Choroid plexus epithelial cell (primary cell): ENCODE measurements around the gene MYOZ1.

ENCODE experiments used
- DNase-seq: peaks from one replicate; pipeline ENCODE4 v3.0.0-alpha.2; 2010; ENCODE audit warnings: low read depth
- H3K4me3 ChIP-seq: 2 replicates; pipeline ENCODE4 v1.5.1; 2011; ENCODE audit warnings: low read depth, mild to moderate bottlenecking, control low read depth, low read length, moderate library complexity
- CTCF ChIP-seq: conservative IDR thresholded peaks from 2 replicates; pipeline ENCODE4 v1.5.1; 2011; ENCODE audit warnings: low read depth, mild to moderate bottlenecking, control low read depth, inconsistent platforms, low read length, moderate library complexity

MYOZ1 gene

GRCh38 chr10:73589563-73590126, 51.6 kb downstream of the MYOZ1 start:
- DNase-seq: peak; percentile 91

GRCh38 chr10:73588656-73589055, 52.6 kb downstream of the MYOZ1 start:
- H3K4me3 ChIP-seq: peak overlapping the region; percentile 16
- DNase-seq: peak; percentile 80
- TF ChIP-seq CTCF: no peak

More at GRCh38 chr10:73589563-73590126, 51.6 kb downstream of the MYOZ1 start:
- TF ChIP-seq CTCF: no peak
- peak overlapping the region; percentile 16 for H3K4me3 ChIP-seq

GRCh38 chr10:73586583-73586984, 54.7 kb downstream of the MYOZ1 start:
- peak; percentile 88 for DNase-seq
- TF ChIP-seq CTCF: no peak
- no peak overlapping the region for H3K4me3 ChIP-seq

- no peak overlapping the region for H3K4me3 ChIP-seq
- TF ChIP-seq CTCF: no peak
- peak; percentile 63 for DNase-seq
Measured at GRCh38 chr10:73585327-73585726, 55.9 kb downstream of the MYOZ1 start.

- no peak overlapping the region for H3K4me3 ChIP-seq
- peak; percentile 50 for DNase-seq
- TF ChIP-seq CTCF: no peak
Measured at GRCh38 chr10:73584737-73585136, 56.5 kb downstream of the MYOZ1 start.

- no peak overlapping the region for H3K4me3 ChIP-seq
- TF ChIP-seq CTCF: no peak
- DNase-seq: no peak
Measured at GRCh38 chr10:73581918-73582317, 59.4 kb downstream of the MYOZ1 start.
